Liver (tissue), 9 donors: ENCODE measurements around the gene NEUROG1. TPM values are rescaled to one million over a fixed set of nuclear protein-coding genes. Genes with fewer than 3 reads are reported as not detected.

Experiments
- DNase-seq: peaks from one replicate; pipeline ENCODE4 v3.0.0-alpha.2; 2017; ENCODE audit warnings: low spot score
- H3K27ac ChIP-seq, 2 donors: one replicate each; pipeline ENCODE4 v1.7.0; 2013; ENCODE audit warnings: inconsistent platforms in 2 of 2, low read length in 2 of 2, control low read depth in 1 of 2, low read depth in 1 of 2, mild to moderate bottlenecking in 1 of 2
- H3K27me3 ChIP-seq, 4 donors: one replicate each; pipeline versions ENCODE4 v1.6.1 to v1.7.0; 2013; ENCODE audit warnings: low read length in 3 of 4, inconsistent platforms in 1 of 4, mild to moderate bottlenecking in 1 of 4, moderate library complexity in 1 of 4; ENCODE audit not compliant: control insufficient read depth in 4 of 4, insufficient read depth in 4 of 4
- H3K36me3 ChIP-seq, 4 donors: one replicate each; pipeline versions ENCODE4 v1.6.1 to v1.7.0; 2013; ENCODE audit warnings: low read length in 3 of 4, mild to moderate bottlenecking in 3 of 4, low read depth in 1 of 4, moderate library complexity in 1 of 4; ENCODE audit not compliant: control insufficient read depth in 4 of 4, insufficient read depth in 3 of 4
- H3K4me1 ChIP-seq, 4 donors: one replicate each; pipeline versions ENCODE4 v1.6.1 to v1.7.0; 2013; ENCODE audit warnings: low read length in 3 of 4, mild to moderate bottlenecking in 3 of 4, moderate library complexity in 1 of 4; ENCODE audit not compliant: control insufficient read depth in 4 of 4, insufficient read depth in 4 of 4
- H3K4me3 ChIP-seq, 3 donors: one replicate each; pipeline versions ENCODE4 v1.6.1 to v1.7.0; 2013; ENCODE audit warnings: low read length in 3 of 3, control low read depth in 1 of 3, low read depth in 1 of 3, mild to moderate bottlenecking in 1 of 3
- H3K9ac ChIP-seq, 2 donors: one replicate each; pipeline ENCODE4 v1.7.0; 2013; ENCODE audit warnings: low read length in 2 of 2, mild to moderate bottlenecking in 2 of 2, moderate library complexity in 2 of 2, control low read depth in 1 of 2, low read depth in 1 of 2
- H3K9me3 ChIP-seq, 4 donors: one replicate each; pipeline versions ENCODE4 v1.6.1 to v1.7.0; 2013; ENCODE audit warnings: low read length in 3 of 4; ENCODE audit not compliant: control insufficient read depth in 4 of 4
- ATF3 ChIP-seq: IDR thresholded peaks from 2 replicates; pipeline ENCODE4 v1.6.1; 2016; ENCODE audit warnings: antibody characterized with exemption
- CTCF ChIP-seq: fragments of 150-350 bp; IDR thresholded peaks from 2 replicates; pipeline ENCODE4 v1.5.1; 2017; ENCODE audit warnings: improper control_type of control experiment, low read depth, low read length; ENCODE audit not compliant: missing input control
- FOXA1 ChIP-seq: IDR thresholded peaks from 2 replicates; pipeline ENCODE4 v1.6.1; 2016; ENCODE audit warnings: antibody characterized with exemption
- FOXA2 ChIP-seq: IDR thresholded peaks from 2 replicates; pipeline ENCODE4 v1.6.1; 2016; ENCODE audit warnings: antibody characterized with exemption
- HNF4A ChIP-seq, 2 donors: conservative IDR thresholded peaks; 2 replicates each; pipeline ENCODE4 v1.6.1; 2016; ENCODE audit warnings: antibody characterized with exemption in 2 of 2, mild to moderate bottlenecking in 2 of 2
- HNF4G ChIP-seq: IDR thresholded peaks from 2 replicates; pipeline ENCODE4 v1.6.1; 2016; ENCODE audit warnings: antibody characterized with exemption
- JUND ChIP-seq, 2 donors: IDR thresholded peaks; 2 replicates each; pipeline ENCODE4 v1.6.1; 2016; ENCODE audit warnings: antibody characterized with exemption in 2 of 2
- MAX ChIP-seq: IDR thresholded peaks from 2 replicates; pipeline ENCODE4 v1.6.1; 2016; ENCODE audit warnings: antibody characterized with exemption
- NR2F2 ChIP-seq: IDR thresholded peaks from 2 replicates; pipeline ENCODE4 v1.6.1; 2016; ENCODE audit warnings: antibody characterized with exemption
- RAD21 ChIP-seq, 2 donors: IDR thresholded peaks; 2 replicates each; pipeline ENCODE4 v1.6.1; 2016; ENCODE audit warnings: antibody characterized with exemption in 2 of 2, mild to moderate bottlenecking in 2 of 2
- REST ChIP-seq: IDR thresholded peaks from 2 replicates; pipeline ENCODE4 v1.6.1; 2016; ENCODE audit warnings: antibody characterized with exemption, mild to moderate bottlenecking
- RXRA ChIP-seq, 2 donors: IDR thresholded peaks; 2 replicates each; pipeline ENCODE4 v1.6.1; 2017 to 2018; ENCODE audit warnings: antibody characterized with exemption in 2 of 2, mild to moderate bottlenecking in 1 of 2
- YY1 ChIP-seq: IDR thresholded peaks from 2 replicates; pipeline ENCODE4 v1.6.1; 2016; ENCODE audit warnings: antibody characterized with exemption, mild to moderate bottlenecking
- ZBTB33 ChIP-seq: IDR thresholded peaks from 2 replicates; pipeline ENCODE4 v1.6.1; 2016; ENCODE audit warnings: antibody characterized with exemption
- WGBS: extraction: QIAGEN DNeasy Blood & Tissue Kit; methylation state at CpG from one replicate; pipeline ENCODE4 v1.1.7; 2013; 5-methylcytosine and 5-hydroxymethylcytosine counted together
- polyA plus RNA-seq, 2 donors: library from polyadenylated mRNA; stranded (reverse) in 1 of 2; unstranded in 1 of 2; fragments of 200-250 nt in 1 of 2; fragments of >200 nt in 1 of 2; fragmentation: Nextera tagmentation in 1 of 2; extraction: Ambion mirVana in 1 of 2; gene quantifications; one replicate each; pipeline versions ENCODE4 v1.2.1 to v1.2.3, GENCODE V29; 2013 to 2015
- total RNA-seq, 2 donors: library from RNA; depleted of rRNA; stranded (reverse); fragments of >200 nt; gene quantifications; one replicate each; pipeline ENCODE4 v1.2.3, GENCODE V29; 2014
- donor health status: healthy.
- donor health status: healthy.
- donor health status: healthy.
- donor health status: healthy.
- donor health status: healthy.

The NEUROG1 gene
- total and polyA plus RNA-seq, 4 donors = not detected

- H3K4me3 ChIP-seq = peak within 1 kb of the TSS in 2 of 3 donors; percentile 15 to 20
- no peak for TF ChIP-seq ZBTB33
- no peak for TF ChIP-seq FOXA2
- TF ChIP-seq YY1 = no peak
- TF ChIP-seq CTCF = no peak
- no peak for TF ChIP-seq RAD21 (IDR thresholded peaks at IDR 0.05)
- no peak for TF ChIP-seq HNF4A (conservative IDR thresholded peaks at IDR 0.05)
- no peak for TF ChIP-seq JUND (IDR thresholded peaks at IDR 0.05)
- TF ChIP-seq HNF4G = no peak
- peaks cover 0 to 3% (median 2%) of the 10 kb centered on the region in 4 donors for H3K9me3 ChIP-seq
- H3K27ac ChIP-seq = peak within 1 kb of the TSS; percentile 46 to 58
- no peaks in the 10 kb centered on the region for H3K36me3 ChIP-seq
- H3K9ac ChIP-seq = no peak within 1 kb of the TSS
- no peak for DNase-seq
- H3K4me1 ChIP-seq = no peaks in the 10 kb centered on the region
- H3K27me3 ChIP-seq = peaks cover 0 to 12% (median 6%) of the 10 kb centered on the region in 4 donors
- 3% methylated on average over 68 of the region's 68 CpGs for WGBS
Measured at GRCh38 chr5:135578685-135579341, 43.0 kb upstream of the NEUROG1 start, which contains the start of gene CXCL14. TSS of gene CXCL14 (minus strand) at chr5:135578991. CDS start at chr5:135578778, 213 bp downstream.

GRCh38 chr5:135578305-135578684, 42.5 kb upstream of the NEUROG1 start:
- 11% methylated on average over 21 of the region's 21 CpGs for WGBS
- Histone ChIP-seq H3K36me3 (no peaks in the 10 kb centered on the region), H3K9me3 (peaks cover 0 to 3% (median 2%) of the 10 kb centered on the region in 4 donors), H3K4me3 (peak overlapping the region in 2 of 3 donors; percentile 15 to 20), H3K27ac (peak overlapping the region; percentile 46 to 58), H3K4me1 (no peaks in the 10 kb centered on the region), H3K27me3 (peaks cover 0 to 12% (median 6%) of the 10 kb centered on the region in 4 donors), H3K9ac (no peak overlapping the region)
- DNase-seq = no peak
- TF ChIP-seq HNF4A (conservative IDR thresholded peaks at IDR 0.05) (no peak), ATF3 (no peak), REST (no peak), FOXA2 (no peak), ZBTB33 (no peak), FOXA1 (no peak), HNF4G (no peak), CTCF (no peak), RAD21 (IDR thresholded peaks at IDR 0.05) (no peak), MAX (no peak), NR2F2 (no peak), JUND (IDR thresholded peaks at IDR 0.05) (no peak), RXRA (IDR thresholded peaks at IDR 0.05) (no peak)
